ENCODE data around the gene CHCHD4. TPM values are rescaled to one million over a fixed set of nuclear protein-coding genes. Genes with fewer than 3 reads are reported as not detected.

The CHCHD4 gene
- total and polyA plus RNA-seq, 7 experiments from 2014 or later = 3.3 to 14.1 (median 9.5) TPM

DNA sequence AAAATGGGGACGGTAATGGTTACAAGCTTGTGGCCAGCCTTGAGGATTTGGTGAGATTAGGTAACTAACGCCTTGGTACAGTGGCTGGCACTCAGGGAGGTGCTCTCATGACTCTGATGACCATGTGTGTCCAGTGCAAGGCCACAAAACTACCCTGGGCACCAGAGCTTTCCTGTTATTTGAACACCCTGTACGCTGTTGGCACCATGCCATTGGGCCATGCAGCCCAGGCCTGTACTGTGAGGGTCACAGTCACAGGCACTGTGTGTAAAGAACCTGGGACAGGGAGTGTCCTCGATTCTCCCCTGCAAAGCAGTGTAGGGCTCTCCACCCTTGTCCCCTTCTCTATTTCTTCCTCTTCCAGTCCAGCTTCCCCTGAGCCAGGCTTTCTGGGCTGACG, 6.5 kb upstream of the CHCHD4 start:
- Mint-ChIP-seq H3K9me3 (no peaks in the 10 kb centered on the region), H3K4me3 (no peak overlapping the region), H3K27ac (no peak overlapping the region), H3K36me3 (peaks cover 25 to 82% (median 30%) of the 10 kb centered on the region in 5 donors), H3K27me3 (no peaks in the 10 kb centered on the region), H3K4me1 (peaks cover 13 to 29% (median 26%) of the 10 kb centered on the region in 7 donors)
- ATAC-seq (no peak), DNase-seq (no peak)
- Histone ChIP-seq H3K9me3 (ENCODE audit: control insufficient read depth in 2 of 3, low read length in 3 of 3) (no peaks in the 10 kb centered on the region), H3K4me1 (ENCODE audit: control insufficient read depth in 2 of 2, insufficient read depth in 2 of 2, low read length in 2 of 2) (peaks cover 8 to 14% of the 10 kb centered on the region in 2 donors), H3K4me3 (ENCODE audit: low read length) (no peak overlapping the region), H3K27ac (ENCODE audit: low read depth, low read length) (no peak overlapping the region), H3K36me3 (ENCODE audit: control insufficient read depth in 2 of 3, insufficient read depth in 3 of 3, low read length in 3 of 3) (peaks cover 20 to 82% (median 35%) of the 10 kb centered on the region in 3 experiments), H3K27me3 (ENCODE audit: control insufficient read depth in 2 of 2, insufficient read depth in 2 of 2, low read length in 2 of 2) (no peaks in the 10 kb centered on the region)
- ChIA-PET POLR2A (interaction anchor here (2.1 kb wide), 1 partner anchor 11 kb away, joined by 4 read pairs; no protein-coding TSS in a partner anchor), CTCF (no interaction called here)
- intact Hi-C loops (cut with micrococcal nuclease) = no loop called here

DNA sequence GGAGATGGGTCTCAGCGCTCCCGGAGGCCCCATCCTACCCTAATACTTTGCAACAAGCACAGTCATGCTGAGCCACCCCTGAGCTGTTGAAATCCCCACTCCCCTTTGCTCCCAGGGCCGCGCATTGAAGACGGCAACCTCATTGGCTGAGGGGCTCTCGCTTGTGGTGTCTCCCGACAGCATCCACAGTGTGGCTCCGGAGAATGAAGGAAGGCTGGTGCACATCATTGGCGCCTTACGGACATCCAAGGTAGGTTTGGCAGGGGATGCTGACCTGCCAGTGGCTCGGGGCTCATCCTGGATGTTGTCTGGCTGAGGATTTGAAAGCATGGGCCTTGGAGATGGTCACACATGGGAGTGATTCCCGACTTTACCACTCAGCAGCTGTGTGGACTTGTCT, 6.0 kb upstream of the CHCHD4 start:
- DNase-seq (no peak), ATAC-seq (no peak)
- no peaks in the 10 kb centered on the region for H3K27me3 Mint-ChIP-seq
- Histone ChIP-seq H3K27me3 (ENCODE audit: control insufficient read depth in 2 of 2, insufficient read depth in 2 of 2, low read length in 2 of 2) (no peaks in the 10 kb centered on the region), H3K4me3 (ENCODE audit: low read length) (no peak overlapping the region), H3K9me3 (ENCODE audit: control insufficient read depth in 2 of 3, low read length in 3 of 3) (no peaks in the 10 kb centered on the region), H3K27ac (ENCODE audit: low read depth, low read length) (no peak overlapping the region), H3K4me1 (ENCODE audit: control insufficient read depth in 2 of 2, insufficient read depth in 2 of 2, low read length in 2 of 2) (peaks cover 12 to 18% of the 10 kb centered on the region in 2 donors), H3K36me3 (ENCODE audit: control insufficient read depth in 2 of 3, insufficient read depth in 3 of 3, low read length in 3 of 3) (peaks cover 20 to 78% (median 30%) of the 10 kb centered on the region in 3 experiments)
- H3K9me3 Mint-ChIP-seq = no peaks in the 10 kb centered on the region
- H3K27ac Mint-ChIP-seq = peak overlapping the region in 1 of 9 donors; percentile 59
- peaks cover 18 to 33% (median 30%) of the 10 kb centered on the region in 7 donors for H3K4me1 Mint-ChIP-seq
- POLR2A ChIA-PET = no interaction called here
- CTCF ChIA-PET = no interaction called here
- H3K36me3 Mint-ChIP-seq = peaks cover 21 to 78% (median 26%) of the 10 kb centered on the region in 5 donors
- intact Hi-C loops (cut with micrococcal nuclease) = no loop called here
- no peak overlapping the region for H3K4me3 Mint-ChIP-seq

DNA sequence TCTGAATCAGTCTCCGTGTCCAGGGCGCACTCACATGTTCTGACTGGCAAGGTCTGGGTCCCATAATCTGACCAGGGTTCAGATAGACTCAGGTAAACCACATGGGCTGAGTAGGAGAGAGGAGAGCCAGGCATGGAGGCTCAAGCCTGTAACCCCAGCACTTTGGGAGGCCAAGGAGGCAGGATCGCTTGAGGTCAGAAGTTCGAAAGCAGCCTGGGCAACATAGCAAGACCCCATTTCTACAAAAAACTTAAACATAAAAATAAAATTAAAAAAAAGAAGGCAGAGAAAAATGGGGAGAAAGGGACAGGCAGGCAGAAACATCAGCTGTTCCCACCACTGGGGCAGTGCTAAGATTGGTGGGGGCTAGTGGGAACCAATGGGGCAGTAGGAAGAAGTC, 5.6 kb upstream of the CHCHD4 start:
- ChIA-PET CTCF (no interaction called here), POLR2A (no interaction called here)
- peaks cover 19 to 73% (median 26%) of the 10 kb centered on the region in 5 donors for H3K36me3 Mint-ChIP-seq
- no peak for ATAC-seq
- no peak overlapping the region for H3K4me3 ChIP-seq (ENCODE audit: low read length)
- no peak overlapping the region for H3K4me3 Mint-ChIP-seq
- no peaks in the 10 kb centered on the region for H3K27me3 Mint-ChIP-seq
- peaks cover 20 to 75% (median 26%) of the 10 kb centered on the region in 3 experiments for H3K36me3 ChIP-seq (ENCODE audit: control insufficient read depth in 2 of 3, insufficient read depth in 3 of 3, low read length in 3 of 3)
- H3K27ac Mint-ChIP-seq = peak overlapping the region in 2 of 9 donors; percentile 59 to 62
- H3K9me3 ChIP-seq (ENCODE audit: control insufficient read depth in 2 of 3, low read length in 3 of 3) = no peaks in the 10 kb centered on the region
- H3K4me1 Mint-ChIP-seq = peaks cover 21 to 35% (median 34%) of the 10 kb centered on the region in 7 donors
- no peak for DNase-seq
- no peaks in the 10 kb centered on the region for H3K9me3 Mint-ChIP-seq
- peaks cover 15 to 18% of the 10 kb centered on the region in 2 donors for H3K4me1 ChIP-seq (ENCODE audit: control insufficient read depth in 2 of 2, insufficient read depth in 2 of 2, low read length in 2 of 2)
- no peak overlapping the region for H3K27ac ChIP-seq (ENCODE audit: low read depth, low read length)
- intact Hi-C loops (cut with micrococcal nuclease) = no loop called here
- H3K27me3 ChIP-seq (ENCODE audit: control insufficient read depth in 2 of 2, insufficient read depth in 2 of 2, low read length in 2 of 2) = no peaks in the 10 kb centered on the region

DNA sequence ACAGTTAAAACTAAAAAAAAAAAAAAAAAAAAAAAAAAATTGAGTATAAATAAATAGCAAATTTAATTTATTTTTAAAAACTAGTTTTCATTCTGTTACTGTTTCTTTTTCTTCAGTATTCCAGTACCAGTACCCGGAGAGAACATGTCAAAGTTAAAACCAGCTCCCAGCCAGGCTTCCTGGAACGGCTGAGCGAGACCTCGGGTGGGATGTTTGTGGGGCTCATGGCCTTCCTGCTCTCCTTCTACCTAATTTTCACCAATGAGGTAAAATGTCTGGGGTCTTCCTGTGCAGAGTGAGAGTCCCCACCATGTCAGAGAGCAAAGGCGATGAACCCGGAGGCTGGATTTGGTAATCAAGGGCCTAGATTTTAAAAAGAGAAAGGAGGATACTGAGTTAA, 4.6 kb upstream of the CHCHD4 start:
- CTCF ChIA-PET = no interaction called here
- intact Hi-C loops (cut with micrococcal nuclease) = loop anchor here in 1 of 2 donors (10.0 kb wide), 2 partner anchors 474 to 1054 kb away; partner anchors contain the start of gene IQSEC1

GRCh38 chr3:14128724-14129123, 4.1 kb upstream of the CHCHD4 start:
- Histone ChIP-seq H3K4me1 (ENCODE audit: control insufficient read depth in 2 of 2, insufficient read depth in 2 of 2, low read length in 2 of 2) (peaks cover 17 to 23% of the 10 kb centered on the region in 2 donors), H3K27ac (ENCODE audit: low read depth, low read length) (no peak overlapping the region), H3K9me3 (ENCODE audit: control insufficient read depth in 2 of 3, low read length in 3 of 3) (no peaks in the 10 kb centered on the region), H3K27me3 (ENCODE audit: control insufficient read depth in 2 of 2, insufficient read depth in 2 of 2, low read length in 2 of 2) (no peaks in the 10 kb centered on the region), H3K4me3 (ENCODE audit: low read length) (no peak overlapping the region), H3K36me3 (ENCODE audit: control insufficient read depth in 2 of 3, insufficient read depth in 3 of 3, low read length in 3 of 3) (peaks cover 19 to 64% (median 24%) of the 10 kb centered on the region in 3 experiments)
- DNase-seq (no peak), ATAC-seq (no peak)
- intact Hi-C loops (cut with micrococcal nuclease) = loop anchor here in 1 of 2 donors (10.0 kb wide), 2 partner anchors 474 to 1054 kb away; partner anchors contain the start of gene IQSEC1
- Mint-ChIP-seq H3K4me3 (peak overlapping the region in 2 of 10 donors; percentile 22 to 28), H3K27ac (peak overlapping the region in 2 of 9 donors; percentile 45 to 49), H3K9me3 (no peaks in the 10 kb centered on the region), H3K36me3 (peaks cover 18 to 60% (median 26%) of the 10 kb centered on the region in 5 donors), H3K27me3 (no peaks in the 10 kb centered on the region), H3K4me1 (peaks cover 25 to 39% (median 38%) of the 10 kb centered on the region in 7 donors)
- CTCF ChIA-PET = no interaction called here
- POLR2A ChIA-PET = interaction anchor here (0.8 to 7.2 kb wide), 4 partner anchors 15 to 50 kb away, joined by 3 to 96 read pairs (median 3); partner anchors contain the start of genes LSM3 and XPC

More for the DNA sequence above, 4.6 kb upstream of the CHCHD4 start:
- H3K36me3 ChIP-seq (ENCODE audit: control insufficient read depth in 2 of 3, insufficient read depth in 3 of 3, low read length in 3 of 3) = peaks cover 20 to 70% (median 24%) of the 10 kb centered on the region in 3 experiments
- Mint-ChIP-seq H3K27ac (no peak overlapping the region), H3K4me3 (no peak overlapping the region), H3K9me3 (no peaks in the 10 kb centered on the region), H3K36me3 (peaks cover 18 to 65% (median 26%) of the 10 kb centered on the region in 5 donors), H3K27me3 (no peaks in the 10 kb centered on the region), H3K4me1 (peaks cover 21 to 35% (median 34%) of the 10 kb centered on the region in 7 donors)
- DNase-seq (no peak), ATAC-seq (no peak)
- POLR2A ChIA-PET = interaction anchor here (1.0 to 7.2 kb wide), 2 partner anchors 15 to 34 kb away, joined by 3 to 96 read pairs; no protein-coding TSS in a partner anchor
- H3K4me1 ChIP-seq (ENCODE audit: control insufficient read depth in 2 of 2, insufficient read depth in 2 of 2, low read length in 2 of 2) = peaks cover 15 to 18% of the 10 kb centered on the region in 2 donors
- no peak overlapping the region for H3K27ac ChIP-seq (ENCODE audit: low read depth, low read length)
- no peaks in the 10 kb centered on the region for H3K9me3 ChIP-seq (ENCODE audit: control insufficient read depth in 2 of 3, low read length in 3 of 3)
- H3K4me3 ChIP-seq (ENCODE audit: low read length) = no peak overlapping the region
- H3K27me3 ChIP-seq (ENCODE audit: control insufficient read depth in 2 of 2, insufficient read depth in 2 of 2, low read length in 2 of 2) = no peaks in the 10 kb centered on the region

GRCh38 chr3:14127516-14128161, 3.0 kb upstream of the CHCHD4 start:
- Histone ChIP-seq H3K27me3 (ENCODE audit: control insufficient read depth in 2 of 2, insufficient read depth in 2 of 2, low read length in 2 of 2) (no peaks in the 10 kb centered on the region), H3K4me3 (ENCODE audit: low read length) (no peak overlapping the region), H3K4me1 (ENCODE audit: control insufficient read depth in 2 of 2, insufficient read depth in 2 of 2, low read length in 2 of 2) (peaks cover 28% of the 10 kb centered on the region in 2 donors), H3K27ac (ENCODE audit: low read depth, low read length) (no peak overlapping the region), H3K9me3 (ENCODE audit: control insufficient read depth in 2 of 3, low read length in 3 of 3) (no peaks in the 10 kb centered on the region), H3K36me3 (ENCODE audit: control insufficient read depth in 2 of 3, insufficient read depth in 3 of 3, low read length in 3 of 3) (peaks cover 15 to 53% (median 22%) of the 10 kb centered on the region in 3 experiments)
- no peak for ATAC-seq
- ChIA-PET POLR2A (interaction anchor here (0.5 to 7.2 kb wide), 6 partner anchors 16 to 1463 kb away, joined by 3 to 96 read pairs (median 13); partner anchors contain the start of genes LSM3 and XPC), CTCF (no interaction called here)
- DNase-seq = peak in 1 of 9 donors; percentile 13
- Mint-ChIP-seq H3K27ac (peak overlapping the region in 4 of 9 donors; percentile 12 to 65 (median 42)), H3K4me3 (peak overlapping the region in 7 of 10 donors; percentile 21 to 95 (median 42)), H3K27me3 (no peaks in the 10 kb centered on the region), H3K4me1 (peaks cover 31 to 50% (median 49%) of the 10 kb centered on the region in 7 donors), H3K9me3 (no peaks in the 10 kb centered on the region), H3K36me3 (peaks cover 13 to 49% (median 26%) of the 10 kb centered on the region in 5 donors)
- intact Hi-C loops (cut with micrococcal nuclease) = loop anchor here in 1 of 2 donors (10.0 kb wide), 2 partner anchors 473 to 1053 kb away; partner anchors contain the start of gene IQSEC1
